GM23248 (cell line): ENCODE data around the gene ZNF574.

ENCODE experiments used
- EZH2 ChIP-seq: fragments of 200-600 bp; sonication (generic); IDR thresholded peaks from 2 replicates; pipeline ENCODE4 v1.6.1; 2018; ENCODE audit warnings: antibody characterized with exemption, mild to moderate bottlenecking; ENCODE audit not compliant: insufficient read depth, poor library complexity, severe bottlenecking
- EZH2phosphoT487 ChIP-seq: fragments of 200-600 bp; sonication (generic); IDR thresholded peaks from 2 replicates; pipeline ENCODE4 v1.6.1; 2018; ENCODE audit warnings: antibody characterized with exemption, moderate library complexity, mild to moderate bottlenecking, low read depth; ENCODE audit not compliant: insufficient read depth

- TF ChIP-seq EZH2phosphoT487 (no peak), EZH2 (no peak)
Observed at GRCh38 chr19:42086770-42087550, 11.0 kb downstream of the ZNF574 start.
